G401 (cell line): ENCODE results near the gene CADPS2. TPM values are rescaled to one million over a fixed set of nuclear protein-coding genes. Genes with fewer than 3 reads are reported as not detected.

Experiments
- DNase-seq: peaks from one replicate; pipeline ENCODE4 v3.0.0-alpha.2; 2015; ENCODE audit warnings: low spot score
- in situ Hi-C: cut with HindIII; loops from 2 replicates; pipeline ENCODE4 v1.10.0; 2016; ENCODE audit warnings: low sequenced_read_pairs, mixed read lengths
- total RNA-seq: library from RNA; depleted of rRNA; stranded (reverse); fragments of >200 nt; shearing (Covaris generic); gene quantifications from 2 replicates; pipeline ENCODE4 v1.2.3, GENCODE V29; 2014

The CADPS2 gene
- total RNA-seq, 1 experiment from 2014 or later = 0.31 TPM

- in situ Hi-C loops = no loop called here
- no peak for DNase-seq
These were observed 443.3 kb downstream of the CADPS2 start for GRCh38 chr7:122442929-122443328.

GRCh38 chr7:122438492-122438891 is 447.8 kb downstream of the CADPS2 start:
- no peak for DNase-seq
- in situ Hi-C loops = no loop called here

GRCh38 chr7:122438006-122438405 is 448.3 kb downstream of the CADPS2 start:
- in situ Hi-C loops = no loop called here
- DNase-seq = no peak

- no peak for DNase-seq
- in situ Hi-C loops = no loop called here
These were observed 452.5 kb downstream of the CADPS2 start for GRCh38 chr7:122433765-122434164.

GRCh38 chr7:122430710-122431109 is 455.6 kb downstream of the CADPS2 start:
- peak; percentile 31 for DNase-seq
- in situ Hi-C loops = no loop called here

- in situ Hi-C loops = no loop called here
- DNase-seq = no peak
These were observed 456.3 kb downstream of the CADPS2 start for GRCh38 chr7:122429926-122430325.

- no peak for DNase-seq
- in situ Hi-C loops = no loop called here
These were observed 460.5 kb downstream of the CADPS2 start for GRCh38 chr7:122425731-122426130.

GRCh38 chr7:122423591-122423990 is 462.7 kb downstream of the CADPS2 start:
- in situ Hi-C loops = no loop called here
- DNase-seq = peak; percentile 70

GRCh38 chr7:122416336-122416735 is 469.9 kb downstream of the CADPS2 start:
- in situ Hi-C loops = no loop called here
- DNase-seq = no peak

- in situ Hi-C loops = no loop called here
- no peak for DNase-seq
These were observed 470.8 kb downstream of the CADPS2 start for GRCh38 chr7:122415510-122415909.

- in situ Hi-C loops = no loop called here
- no peak for DNase-seq
These were observed 472.9 kb downstream of the CADPS2 start for GRCh38 chr7:122413339-122413738.

GRCh38 chr7:122412883-122413282 is 473.4 kb downstream of the CADPS2 start:
- in situ Hi-C loops = no loop called here
- peak; percentile 47 for DNase-seq

GRCh38 chr7:122412441-122412840 is 473.8 kb downstream of the CADPS2 start:
- no peak for DNase-seq
- in situ Hi-C loops = no loop called here

GRCh38 chr7:122407195-122407594 is 479.1 kb downstream of the CADPS2 start:
- DNase-seq = no peak
- in situ Hi-C loops = no loop called here

- in situ Hi-C loops = no loop called here
These were observed 483.1 kb downstream of the CADPS2 start for GRCh38 chr7:122403113-122403512.

GRCh38 chr7:122402235-122402634 is 484.0 kb downstream of the CADPS2 start:
- in situ Hi-C loops = no loop called here
- DNase-seq = no peak

More at GRCh38 chr7:122403113-122403512, 483.1 kb downstream of the CADPS2 start:
- no peak for DNase-seq

GRCh38 chr7:122397381-122397780 is 488.9 kb downstream of the CADPS2 start:
- DNase-seq = no peak
- in situ Hi-C loops = no loop called here

- in situ Hi-C loops = no loop called here
- no peak for DNase-seq
These were observed 491.7 kb downstream of the CADPS2 start for GRCh38 chr7:122394512-122394911.

GRCh38 chr7:122384528-122384927 is 501.7 kb downstream of the CADPS2 start:
- in situ Hi-C loops = no loop called here
- no peak for DNase-seq

- no peak for DNase-seq
- in situ Hi-C loops = no loop called here
These were observed 502.3 kb downstream of the CADPS2 start for GRCh38 chr7:122383934-122384333.

GRCh38 chr7:122380992-122381391 is 505.3 kb downstream of the CADPS2 start:
- DNase-seq = no peak
- in situ Hi-C loops = no loop called here

- DNase-seq = no peak
- in situ Hi-C loops = no loop called here
These were observed 506.8 kb downstream of the CADPS2 start for GRCh38 chr7:122379491-122379890.
